ENCODE results near the gene AEBP1.
A peak's percentile ranks its signal among the peaks of the same experiment; 100 is the strongest.

AEBP1 gene

DNA sequence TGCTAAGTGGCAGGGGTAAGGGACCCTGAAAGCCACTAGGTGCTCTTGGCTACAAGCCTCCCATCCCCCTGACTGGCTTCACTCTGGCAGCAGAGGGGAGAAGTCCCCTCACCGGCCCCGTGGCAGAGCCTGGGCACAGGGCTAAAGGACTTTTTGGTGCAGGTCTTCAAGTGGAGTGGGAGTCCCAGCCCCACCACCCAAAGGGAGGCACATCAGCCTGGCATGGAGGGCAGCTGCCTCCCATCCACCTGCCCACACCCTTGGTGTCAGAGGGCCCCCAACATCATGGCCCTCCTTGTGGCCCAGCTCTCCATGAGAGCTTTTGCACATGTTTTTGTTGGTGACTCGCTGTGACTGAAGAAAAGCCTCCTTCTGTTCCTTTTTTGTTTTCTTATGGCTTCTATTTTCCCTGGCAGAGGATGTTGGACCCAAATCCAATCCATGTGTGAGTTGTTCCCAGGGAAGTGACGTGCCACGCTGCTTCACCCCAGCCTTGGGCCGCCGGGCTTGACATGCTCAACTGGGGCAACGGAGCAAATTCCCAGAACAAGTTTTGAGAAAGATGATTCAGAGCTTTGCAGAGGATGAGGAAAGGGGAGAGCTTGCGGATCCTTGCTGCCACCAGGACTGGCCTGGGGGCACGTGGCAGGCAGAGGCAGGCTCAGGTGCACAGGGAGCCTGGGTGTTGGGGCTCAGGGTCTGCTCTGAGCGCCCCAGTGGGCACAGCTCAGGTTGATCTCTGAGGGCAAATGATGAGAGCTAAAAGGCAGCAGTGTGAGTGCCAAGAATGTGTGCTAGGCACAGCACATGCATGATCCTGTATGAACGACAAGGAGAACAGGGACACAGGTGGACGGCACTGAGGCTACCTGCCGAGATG, 1.9 kb upstream of the AEBP1 start:
- H3K27ac ChIP-seq: peak overlapping the region; percentile 98 to 99
- TF ChIP-seq, protein P1, sequence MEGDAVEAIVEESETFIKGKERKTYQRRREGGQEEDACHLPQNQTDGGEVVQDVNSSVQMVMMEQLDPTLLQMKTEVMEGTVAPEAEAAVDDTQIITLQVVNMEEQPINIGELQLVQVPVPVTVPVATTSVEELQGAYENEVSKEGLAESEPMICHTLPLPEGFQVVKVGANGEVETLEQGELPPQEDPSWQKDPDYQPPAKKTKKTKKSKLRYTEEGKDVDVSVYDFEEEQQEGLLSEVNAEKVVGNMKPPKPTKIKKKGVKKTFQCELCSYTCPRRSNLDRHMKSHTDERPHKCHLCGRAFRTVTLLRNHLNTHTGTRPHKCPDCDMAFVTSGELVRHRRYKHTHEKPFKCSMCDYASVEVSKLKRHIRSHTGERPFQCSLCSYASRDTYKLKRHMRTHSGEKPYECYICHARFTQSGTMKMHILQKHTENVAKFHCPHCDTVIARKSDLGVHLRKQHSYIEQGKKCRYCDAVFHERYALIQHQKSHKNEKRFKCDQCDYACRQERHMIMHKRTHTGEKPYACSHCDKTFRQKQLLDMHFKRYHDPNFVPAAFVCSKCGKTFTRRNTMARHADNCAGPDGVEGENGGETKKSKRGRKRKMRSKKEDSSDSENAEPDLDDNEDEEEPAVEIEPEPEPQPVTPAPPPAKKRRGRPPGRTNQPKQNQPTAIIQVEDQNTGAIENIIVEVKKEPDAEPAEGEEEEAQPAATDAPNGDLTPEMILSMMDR (IDR thresholded peaks at IDR 0.05): no peak
- peak; percentile 96 for DNase-seq (ENCODE audit: low spot score)
- peak overlapping the region; percentile 32 for H3K4me3 ChIP-seq

DNA sequence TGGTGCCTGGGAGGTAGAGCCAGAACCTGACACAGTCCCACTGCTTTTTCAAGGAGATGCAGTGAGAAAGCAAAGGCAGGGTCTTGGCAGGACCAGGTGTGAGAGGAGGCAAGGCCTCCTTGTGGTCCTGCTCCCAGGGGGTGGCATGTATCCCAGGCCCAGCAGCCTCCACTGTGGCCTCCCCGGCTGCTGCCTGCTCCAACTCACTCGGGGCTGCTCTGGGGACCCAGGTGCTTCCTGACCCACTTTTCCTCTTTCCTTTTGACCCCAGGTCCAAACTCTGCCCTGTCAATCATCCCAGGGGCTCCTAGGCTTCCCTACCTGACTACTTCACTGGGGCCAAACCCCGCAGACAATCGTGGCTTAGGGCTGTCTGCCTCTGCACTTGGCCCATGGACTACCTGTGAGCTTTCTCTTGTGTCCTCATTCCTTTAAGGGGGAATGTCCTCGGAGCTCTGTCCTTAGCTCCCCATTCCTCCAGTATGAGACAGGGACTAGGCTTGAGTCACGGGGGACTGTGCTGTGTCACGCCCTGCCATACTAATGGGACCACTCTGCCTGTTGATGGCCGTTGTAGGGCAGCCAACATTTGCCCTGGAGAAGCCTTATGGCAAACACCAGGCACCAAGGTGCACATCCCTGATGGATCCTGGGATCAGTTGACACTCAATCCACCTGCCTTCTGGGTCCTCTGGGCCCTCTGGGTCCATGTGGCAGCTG, 1.1 kb upstream of the AEBP1 start:
- Histone ChIP-seq H3K27ac (peak overlapping the region; percentile 98 to 99), H3K4me3 (peak overlapping the region; percentile 80)
- TF ChIP-seq, protein P1 (IDR thresholded peaks at IDR 0.05): no peak
- DNase-seq (ENCODE audit: low spot score): no peak

DNA sequence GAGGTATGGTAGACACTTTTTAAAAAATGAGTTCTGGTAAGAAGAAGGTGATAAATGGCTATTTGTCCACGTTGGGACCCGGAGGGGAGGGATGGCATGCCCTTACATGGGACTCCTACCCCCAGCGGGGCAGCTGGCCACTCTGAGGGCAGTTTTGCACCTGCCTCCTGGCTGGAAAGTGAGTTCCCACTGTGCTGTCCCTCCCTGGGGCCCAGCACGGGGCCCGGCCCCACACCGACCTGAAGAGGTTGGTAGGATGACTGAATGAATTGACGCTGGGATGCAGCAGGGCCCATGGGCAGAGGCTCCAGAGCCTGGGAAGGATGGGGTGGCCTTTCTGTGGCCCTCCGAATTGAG, 601 bp upstream of the AEBP1 start:
- Histone ChIP-seq H3K4me3 (peak overlapping the region; percentile 80), H3K27ac (peak overlapping the region; percentile 98 to 99)
- TF ChIP-seq, protein P1 (IDR thresholded peaks at IDR 0.05): no peak
- no peak for DNase-seq (ENCODE audit: low spot score)

DNA sequence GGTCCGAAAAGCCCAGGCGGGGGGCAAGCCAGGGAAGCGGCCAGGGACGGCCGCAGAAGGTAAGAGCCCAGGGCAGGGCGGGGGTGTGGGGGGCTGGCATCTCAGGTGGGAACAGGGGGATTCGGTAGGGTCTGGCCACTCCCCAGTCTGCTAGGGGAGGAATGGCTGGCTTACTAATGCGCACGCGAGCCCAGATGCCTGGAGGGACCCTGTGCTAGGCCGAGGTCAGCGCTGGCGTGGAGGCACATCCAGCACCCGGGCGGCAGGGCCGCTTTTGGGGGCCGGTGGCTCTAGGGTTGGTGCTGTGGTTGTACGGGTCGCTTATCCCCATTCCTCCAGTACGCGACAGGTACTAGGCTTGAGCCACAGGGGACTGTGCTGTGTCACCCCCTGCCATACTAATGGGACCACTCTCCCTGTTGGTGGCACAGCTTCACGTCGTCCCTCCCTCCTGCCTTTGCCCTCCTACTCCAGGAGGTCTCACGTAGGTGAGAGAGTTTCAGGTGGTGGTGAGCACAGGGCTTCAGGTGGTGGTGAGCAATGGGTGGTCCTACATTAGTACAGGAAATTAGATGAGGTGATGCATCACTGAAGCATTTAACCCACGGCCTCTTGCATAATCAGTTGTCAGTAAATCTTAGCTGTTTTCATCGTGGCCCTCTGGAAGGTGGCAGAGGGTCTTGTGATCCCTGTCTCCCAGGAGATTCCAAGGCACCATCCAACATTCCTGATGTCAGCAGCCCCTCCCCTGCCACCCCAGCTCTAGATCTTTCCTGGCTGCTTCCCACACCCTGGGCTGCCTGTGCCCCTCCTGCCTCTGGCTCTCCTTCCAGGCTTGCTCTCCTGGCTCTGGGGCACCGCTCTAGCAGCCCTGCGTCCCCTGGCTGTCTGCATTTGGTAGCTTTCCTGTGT, 971 bp downstream of the AEBP1 start:
- Histone ChIP-seq H3K27ac (peak overlapping the region; percentile 98 to 99), H3K4me3 (peak overlapping the region; percentile 80)
- TF ChIP-seq, protein P1 (IDR thresholded peaks at IDR 0.05): no peak
- no peak for DNase-seq (ENCODE audit: low spot score)

DNA sequence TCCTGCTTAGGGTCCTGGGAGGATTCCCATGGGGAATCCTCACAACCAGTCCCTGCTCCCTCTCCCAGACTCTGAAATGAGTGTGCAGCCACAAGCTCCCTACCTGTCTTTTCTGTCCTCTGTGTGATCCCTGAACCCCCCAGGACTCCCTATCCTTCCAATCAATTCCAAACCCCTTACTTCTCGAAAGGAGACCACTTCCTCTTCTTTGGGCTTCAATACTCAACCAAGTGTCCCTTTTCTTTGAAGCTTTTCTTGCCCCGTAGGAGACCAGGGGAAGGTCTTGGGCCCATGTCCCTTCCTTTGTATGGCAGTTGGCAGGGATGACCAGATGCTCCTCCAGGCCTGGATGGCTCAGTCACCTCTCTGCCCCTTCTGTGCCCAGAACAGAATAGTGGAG, 1.7 kb downstream of the AEBP1 start:
- no peak for DNase-seq (ENCODE audit: low spot score)
- peak overlapping the region; percentile 98 to 99 for H3K27ac ChIP-seq
- H3K4me3 ChIP-seq: peak overlapping the region; percentile 80
- TF ChIP-seq, protein P1 (IDR thresholded peaks at IDR 0.05): no peak

DNA sequence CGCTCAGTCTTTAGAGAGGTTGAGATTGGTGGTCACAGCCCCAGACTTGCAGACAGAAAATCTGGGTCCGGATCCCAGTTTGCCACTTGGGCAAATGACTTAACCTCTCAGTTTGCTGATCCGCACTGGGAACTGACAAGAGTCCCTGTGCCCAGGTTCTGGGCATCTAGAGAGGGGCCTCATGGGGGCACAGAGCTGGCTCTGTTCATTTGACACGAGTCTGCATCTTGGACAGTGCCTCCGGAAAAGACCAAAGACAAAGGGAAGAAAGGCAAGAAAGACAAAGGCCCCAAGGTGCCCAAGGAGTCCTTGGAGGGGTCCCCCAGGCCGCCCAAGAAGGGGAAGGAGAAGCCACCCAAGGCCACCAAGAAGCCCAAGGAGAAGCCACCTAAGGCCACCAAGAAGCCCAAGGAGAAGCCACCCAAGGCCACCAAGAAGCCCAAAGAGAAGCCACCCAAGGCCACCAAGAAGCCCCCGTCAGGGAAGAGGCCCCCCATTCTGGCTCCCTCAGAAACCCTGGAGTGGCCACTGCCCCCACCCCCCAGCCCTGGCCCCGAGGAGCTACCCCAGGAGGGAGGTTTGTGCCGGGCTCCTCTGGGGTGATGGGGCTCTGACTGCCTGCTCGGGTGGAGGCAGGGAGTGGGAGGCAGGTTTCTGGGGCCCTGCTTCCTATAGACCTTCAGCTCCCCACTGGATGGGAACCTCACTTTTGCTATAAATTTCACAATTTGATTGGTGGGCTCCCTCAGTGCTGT, 2.3 kb downstream of the AEBP1 start:
- peak overlapping the region; percentile 98 to 99 for H3K27ac ChIP-seq
- TF ChIP-seq, protein P1 (IDR thresholded peaks at IDR 0.05): no peak
- peak overlapping the region; percentile 80 for H3K4me3 ChIP-seq
- DNase-seq (ENCODE audit: low spot score): no peak

All from coronary artery (tissue), 2 donors.